ENCODE data around the gene ZNF883. TPM values are rescaled to one million over a fixed set of nuclear protein-coding genes. Genes with fewer than 3 reads are reported as not detected.

ZNF883 gene
- total and polyA plus RNA-seq, 8 donors, result 1.0 to 8.8 (median 7.2) TPM

DNA sequence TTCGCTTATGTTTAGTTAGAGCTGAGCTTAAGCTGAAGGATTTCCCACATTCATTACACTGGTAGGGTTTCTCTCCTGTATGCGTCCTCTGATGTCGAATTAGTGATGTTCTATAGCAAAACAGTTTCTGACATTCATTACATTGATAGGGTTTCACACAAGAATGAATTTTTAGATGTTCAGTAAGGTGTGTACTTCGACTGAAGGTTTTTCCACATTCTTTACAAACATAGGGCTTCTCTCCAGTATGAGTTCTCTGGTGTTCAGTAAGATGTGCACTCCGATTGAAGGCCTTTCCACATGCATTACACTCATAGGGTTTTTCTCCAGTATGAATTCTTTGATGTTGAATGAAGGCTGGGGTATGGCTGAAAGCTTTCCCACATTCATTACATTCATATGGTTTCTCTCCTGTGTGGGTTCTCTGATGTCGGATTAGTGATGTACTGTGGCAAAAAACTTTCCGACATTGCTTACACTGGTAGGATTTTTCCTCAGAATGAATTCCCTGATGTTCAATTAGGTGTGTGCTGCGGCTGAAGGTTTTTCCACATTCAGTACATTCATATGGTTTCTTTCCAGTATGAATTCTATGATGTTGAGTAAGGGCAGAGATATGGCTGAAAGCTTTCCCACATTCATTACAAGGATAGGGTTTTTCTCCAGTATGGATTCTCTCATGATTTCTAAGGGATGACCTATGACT lies 14.6 kb downstream of the ZNF883 start:
- no peak for TF ChIP-seq CTCF (IDR thresholded peaks at IDR 0.05)
- DNase-seq (no peak), ATAC-seq (no peak)
- H3K4me1 ChIP-seq, result no peaks in the 10 kb centered on the region
- H3K27me3 ChIP-seq, result no peaks in the 10 kb centered on the region
- H3K9me3 ChIP-seq, result peaks cover 3 to 96% of the 10 kb centered on the region in 2 donors
- H3K36me3 ChIP-seq, result peaks cover 0 to 11% of the 10 kb centered on the region in 2 donors
- H3K27ac ChIP-seq, result no peak overlapping the region
- no peak overlapping the region for H3K4me3 ChIP-seq
- intact Hi-C loops (cut with DNase I), result no loop called here

DNA sequence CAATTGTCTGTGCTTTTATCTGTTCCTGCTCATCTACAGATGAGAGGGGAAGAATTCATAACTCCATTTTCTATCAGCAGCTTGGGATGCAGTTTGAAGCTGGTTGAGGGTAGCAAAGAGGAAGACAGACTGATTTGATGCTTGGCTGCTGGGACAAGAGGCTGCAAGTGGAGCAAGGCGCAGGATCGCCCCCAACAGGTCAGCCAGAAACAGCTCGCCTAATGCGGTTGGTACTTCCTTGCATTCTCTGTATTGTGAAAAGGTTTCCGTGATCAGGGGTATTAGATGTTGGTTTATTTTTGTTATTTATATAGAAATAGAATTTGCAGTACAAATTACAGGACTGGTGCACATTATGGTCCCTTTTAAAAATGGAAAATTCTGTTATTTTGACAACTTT lies 40.6 kb downstream of the ZNF883 start:
- no peak for ATAC-seq
- Histone ChIP-seq H3K27ac (no peak overlapping the region), H3K36me3 (no peaks in the 10 kb centered on the region), H3K9me3 (peaks cover 0 to 10% of the 10 kb centered on the region in 2 donors), H3K4me3 (no peak overlapping the region), H3K4me1 (no peaks in the 10 kb centered on the region), H3K27me3 (no peaks in the 10 kb centered on the region)
- no peak for TF ChIP-seq CTCF (IDR thresholded peaks at IDR 0.05)
- intact Hi-C loops (cut with DNase I), result no loop called here
- peak in 1 of 4 donors; percentile 14 for DNase-seq

DNA sequence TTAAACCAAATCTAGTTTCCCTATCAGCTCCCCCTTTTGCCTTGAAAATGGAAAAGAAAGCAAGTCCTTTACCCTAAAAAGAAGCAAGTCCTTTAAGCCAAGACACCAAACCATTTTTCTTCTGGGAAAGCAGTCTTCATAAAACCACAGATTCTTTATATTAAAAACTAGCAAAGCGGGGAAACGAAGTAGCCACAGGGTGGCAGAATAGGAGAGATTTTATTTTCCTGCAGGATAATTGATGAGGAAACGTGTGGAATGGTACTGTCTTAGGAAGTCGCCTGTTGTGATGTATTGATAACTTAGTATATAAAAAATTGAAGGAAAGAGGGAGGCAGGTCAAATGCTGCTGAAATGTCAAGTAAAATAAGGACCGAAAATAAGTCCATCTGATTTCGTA lies 41.1 kb downstream of the ZNF883 start:
- ATAC-seq (no peak), DNase-seq (peak in 1 of 4 donors; percentile 7)
- Histone ChIP-seq H3K27ac (no peak overlapping the region), H3K9me3 (peaks cover 0 to 6% of the 10 kb centered on the region in 2 donors), H3K4me1 (no peaks in the 10 kb centered on the region), H3K4me3 (no peak overlapping the region), H3K27me3 (no peaks in the 10 kb centered on the region), H3K36me3 (no peaks in the 10 kb centered on the region)
- intact Hi-C loops (cut with DNase I), result no loop called here
- TF ChIP-seq CTCF (IDR thresholded peaks at IDR 0.05), result no peak

DNA sequence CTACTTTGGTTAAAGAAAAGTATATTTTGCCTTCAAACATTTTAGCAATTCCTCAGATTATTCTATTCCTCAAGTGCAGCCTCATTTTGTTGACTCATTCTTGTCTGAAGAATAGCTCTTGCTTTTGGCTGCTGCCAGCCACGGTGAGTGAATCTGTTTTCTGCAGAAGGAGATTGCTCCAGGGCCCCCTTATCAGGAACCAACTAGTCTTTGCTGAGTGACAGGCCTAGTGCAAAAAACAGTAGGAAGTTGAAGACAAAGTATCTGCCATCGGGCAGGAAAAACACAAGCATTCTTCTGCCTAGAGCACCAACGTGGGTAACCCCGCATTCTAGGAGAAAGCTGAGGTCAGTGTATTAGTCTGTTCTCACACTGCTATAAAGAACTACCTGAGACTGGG lies 42.3 kb downstream of the ZNF883 start:
- TF ChIP-seq CTCF (IDR thresholded peaks at IDR 0.05), result no peak
- H3K9me3 ChIP-seq, result no peaks in the 10 kb centered on the region
- ATAC-seq, result no peak
- intact Hi-C loops (cut with DNase I), result no loop called here
- H3K36me3 ChIP-seq, result no peaks in the 10 kb centered on the region
- H3K4me3 ChIP-seq, result no peak overlapping the region
- H3K27me3 ChIP-seq, result no peaks in the 10 kb centered on the region
- no peak overlapping the region for H3K27ac ChIP-seq
- no peak for DNase-seq
- no peaks in the 10 kb centered on the region for H3K4me1 ChIP-seq

DNA sequence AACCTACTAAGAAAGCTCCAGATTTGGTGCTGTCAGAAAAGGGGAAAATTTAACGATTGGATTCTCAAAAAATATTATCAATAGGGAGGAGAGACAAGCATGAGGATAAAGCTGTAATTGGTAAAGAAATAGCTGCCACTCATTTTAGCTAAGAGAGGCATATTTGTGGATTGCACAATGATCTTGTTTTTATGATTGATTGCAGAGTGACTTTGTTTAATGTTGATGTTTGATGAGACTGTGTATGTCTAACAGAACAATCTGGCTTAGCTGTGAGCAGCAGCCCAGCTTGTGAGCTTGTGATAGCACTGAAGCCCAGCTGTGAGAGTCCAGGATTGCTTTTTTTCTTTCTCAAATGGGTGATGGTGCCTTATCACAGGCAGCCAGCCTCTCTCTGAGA lies 56.4 kb downstream of the ZNF883 start:
- TF ChIP-seq CTCF (IDR thresholded peaks at IDR 0.05), result no peak
- H3K27me3 ChIP-seq, result peaks cover 0 to 25% of the 10 kb centered on the region in 2 donors
- ATAC-seq, result no peak
- DNase-seq, result no peak
- no peaks in the 10 kb centered on the region for H3K36me3 ChIP-seq
- no peak overlapping the region for H3K4me3 ChIP-seq
- intact Hi-C loops (cut with DNase I), result no loop called here
- no peak overlapping the region for H3K27ac ChIP-seq
- peaks cover 0 to 4% of the 10 kb centered on the region in 2 donors for H3K9me3 ChIP-seq
- H3K4me1 ChIP-seq, result no peaks in the 10 kb centered on the region

Data from left lung (tissue), 10 donors.